ENCODE measurements around the gene USH1C. TPM values are rescaled to one million over a fixed set of nuclear protein-coding genes. Genes with fewer than 3 reads are reported as not detected.
A peak's percentile ranks its signal among the peaks of the same experiment; 100 is the strongest.

Gene USH1C
- total and polyA plus RNA-seq, 2 of the 4 experiments (the other 2 are of a cell fraction): not detected

DNA sequence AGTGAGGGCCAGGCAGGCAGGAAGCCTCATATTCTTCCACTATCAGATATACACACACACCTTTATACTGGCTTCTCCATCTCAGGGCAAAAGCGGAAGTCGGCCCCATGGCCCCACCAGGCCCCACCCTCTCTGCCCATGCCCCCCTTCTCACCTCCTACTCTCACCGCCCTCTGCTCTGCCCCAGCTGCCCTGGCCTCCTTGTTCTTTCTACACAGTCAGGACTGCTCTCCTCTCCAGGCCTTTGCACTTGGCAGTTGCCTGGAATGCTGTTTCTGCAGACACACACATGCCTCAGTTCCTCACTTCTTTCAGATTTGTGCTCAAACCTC lies 28.1 kb upstream of the USH1C start:
- ChIA-PET POLR2A (ENCODE audit: unreplicated experiment) (no interaction called here), CTCF (no interaction called here)
- dilution Hi-C loops (cut with HindIII; ENCODE audit: low sequenced_read_pairs, unreplicated experiment): no loop called here
- in situ Hi-C loops (cut with MboI; ENCODE audit: low sequenced_read_pairs): no loop called here
- Histone ChIP-seq H3K56ac (ENCODE audit: extremely low read depth, insufficient read depth, low read length) (no peak overlapping the region), H3K14ac (replicated peaks; ENCODE audit: low read depth, low read length) (no peak overlapping the region), H4K91ac (ENCODE audit: insufficient read depth, low read depth, low read length) (no peak overlapping the region), H3K9me1 (ENCODE audit: insufficient read depth, low read length) (no peaks in the 10 kb centered on the region), H4K5ac (ENCODE audit: low read depth, low read length) (no peak overlapping the region), H3K4me1 (ENCODE audit: control insufficient read depth, insufficient read depth, low read length) (no peaks in the 10 kb centered on the region), H2BK15ac (ENCODE audit: low read depth, low read length) (no peak overlapping the region), H4K20me1 (ENCODE audit: insufficient read depth, low read length) (no peaks in the 10 kb centered on the region), H3K27me3 (ENCODE audit: control insufficient read depth, insufficient read depth, low read length) (peaks cover 1% of the 10 kb centered on the region; the same call in 1 of the 2 replicates), H3K4me2 (ENCODE audit: low read depth, low read length) (no peak overlapping the region), H3K18ac (ENCODE audit: low read depth, low read length) (no peak overlapping the region), H2BK5ac (ENCODE audit: low read depth, low read length, poor library complexity, severe bottlenecking) (no peak overlapping the region), H4K8ac (ENCODE audit: low read depth in 2 of 2, low read length in 2 of 2) (no peak overlapping the region), H2AK5ac (ENCODE audit: low read depth, low read length) (no peak overlapping the region), H3K4me3 (ENCODE audit: insufficient read depth, low read depth, low read length) (no peak overlapping the region), H2AK9ac (replicated peaks; ENCODE audit: low read depth, low read length, poor library complexity) (no peak overlapping the region), H3K9ac (ENCODE audit: low read depth, low read length) (no peak overlapping the region), H3K79me1 (ENCODE audit: low read depth in 1 of 2, low read length in 2 of 2) (no peaks in the 10 kb centered on the region), H2BK20ac (ENCODE audit: low read depth, low read length) (no peak overlapping the region), H2AFZ (replicated peaks; ENCODE audit: low read length, poor library complexity) (peak overlapping the region; percentile 23), H3K27ac (ENCODE audit: insufficient read depth, low read length) (no peak overlapping the region), H2BK120ac (ENCODE audit: low read depth, low read length) (no peak overlapping the region), H3K4ac (ENCODE audit: low read depth, low read length) (no peak overlapping the region), H3K23ac (ENCODE audit: low read depth, low read length) (no peak overlapping the region), H3K9me3 (ENCODE audit: control insufficient read depth, insufficient read depth, low read length) (no peaks in the 10 kb centered on the region), H3K36me3 (ENCODE audit: control insufficient read depth, insufficient read depth, low read length) (no peaks in the 10 kb centered on the region)
- no TSS peak for BruUV-seq (replicated peaks)
- no peak for DNase-seq
- ATAC-seq (ENCODE audit: low read depth): no peak
- no peak for TF ChIP-seq CHD1 (IDR thresholded peaks at IDR 0.05; ENCODE audit: low read depth, low read length)
- no peak for TF ChIP-seq POLR2A (IDR thresholded peaks at IDR 0.05; ENCODE audit: low read depth, low read length)
- no peak for TF ChIP-seq MAZ (IDR thresholded peaks at IDR 0.05; ENCODE audit: borderline replicate concordance, low read depth, low read length)
- TF ChIP-seq RAD21 (IDR thresholded peaks at IDR 0.05; ENCODE audit: low read length): no peak
- 67% methylated on average over 2 of the region's 3 CpGs; no CpG with 5 or more reads in 1 of the 2 experiments for WGBS, 2 experiments (ENCODE audit: extremely low coverage in 2 of 2, insufficient read length in 1 of 2)
- intact Hi-C loops (cut with micrococcal nuclease): no loop called here

Measured in IMR-90 (cell line).